ENCODE results near the gene PRKAR2B.
"Not testable (repeated sequence)": the region's sequence is repeated elsewhere in the genome, so short reads cannot be mapped to it uniquely, and the experiment has no call there.

Gene PRKAR2B

GRCh38 chr7:107048783-107049418 is 4.4 kb downstream of the PRKAR2B start:
- Mint-ChIP-seq H3K36me3 (no peaks in the 10 kb centered on the region), H3K4me3 (no peak overlapping the region), H3K9me3 (no peaks in the 10 kb centered on the region), H3K4me1 (peaks cover 15% of the 10 kb centered on the region), H3K27me3 (peaks cover 37% of the 10 kb centered on the region), H3K27ac (no peak overlapping the region)
- no peak for DNase-seq
- CTCF ChIA-PET = interaction anchor here (1.5 kb wide), 1 partner anchor 256 kb away, joined by 3 read pairs; no protein-coding TSS in a partner anchor

GRCh38 chr7:107049480-107049879 is 5.0 kb downstream of the PRKAR2B start:
- no peak for DNase-seq
- H3K27ac Mint-ChIP-seq = no peak overlapping the region
- H3K4me1 Mint-ChIP-seq = peaks cover 12% of the 10 kb centered on the region
- H3K36me3 Mint-ChIP-seq = no peaks in the 10 kb centered on the region
- CTCF ChIA-PET = interaction anchor here (1.5 kb wide), 1 partner anchor 257 kb away, joined by 3 read pairs; no protein-coding TSS in a partner anchor
- H3K4me3 Mint-ChIP-seq = no peak overlapping the region
- peaks cover 37% of the 10 kb centered on the region for H3K27me3 Mint-ChIP-seq
- H3K9me3 Mint-ChIP-seq = no peaks in the 10 kb centered on the region

DNA sequence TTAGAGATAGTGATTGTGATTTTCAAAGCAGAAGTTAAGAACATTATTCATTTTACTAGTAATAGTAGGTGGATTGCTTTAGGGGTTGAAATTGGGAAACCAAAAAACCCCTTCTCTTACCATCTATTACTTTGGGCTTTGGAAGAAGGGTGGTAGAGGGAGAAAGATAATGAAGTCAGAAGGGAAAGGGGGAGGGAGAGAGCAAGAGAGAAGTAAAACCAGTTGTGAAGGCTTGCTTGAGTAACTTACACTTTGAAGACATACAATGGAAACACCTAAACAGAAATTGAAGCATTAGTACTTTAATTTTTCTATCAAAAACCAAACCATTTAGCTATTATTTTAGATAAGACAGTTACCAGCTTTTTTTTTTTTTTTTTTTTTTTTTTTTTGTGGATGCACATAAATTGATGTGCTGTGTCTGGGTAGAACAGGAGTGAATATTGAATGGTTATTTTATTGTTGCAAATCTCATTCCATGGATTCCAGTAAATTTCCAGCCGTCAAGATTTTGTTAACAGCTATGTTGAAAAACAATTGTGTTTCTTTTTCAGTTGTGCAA is 5.5 kb downstream of the PRKAR2B start:
- Mint-ChIP-seq H3K4me3 (no peak overlapping the region), H3K9me3 (no peaks in the 10 kb centered on the region), H3K36me3 (no peaks in the 10 kb centered on the region), H3K27ac (no peak overlapping the region), H3K27me3 (peaks cover 32% of the 10 kb centered on the region), H3K4me1 (peaks cover 12% of the 10 kb centered on the region)
- CTCF ChIA-PET = interaction anchor here (1.0 kb wide), 1 partner anchor 8 kb away, joined by 3 read pairs; no protein-coding TSS in a partner anchor
- DNase-seq = no peak

GRCh38 chr7:107051376-107051775 is 6.9 kb downstream of the PRKAR2B start:
- CTCF ChIA-PET = no interaction called here
- H3K36me3 Mint-ChIP-seq = no peaks in the 10 kb centered on the region
- H3K27ac Mint-ChIP-seq = no peak overlapping the region
- DNase-seq = no peak
- no peak overlapping the region for H3K4me3 Mint-ChIP-seq
- no peaks in the 10 kb centered on the region for H3K9me3 Mint-ChIP-seq
- H3K4me1 Mint-ChIP-seq = peaks cover 3% of the 10 kb centered on the region
- peaks cover 19% of the 10 kb centered on the region for H3K27me3 Mint-ChIP-seq

- H3K4me1 Mint-ChIP-seq, DNase-seq, H3K9me3 Mint-ChIP-seq, H3K36me3 Mint-ChIP-seq, H3K4me3 Mint-ChIP-seq, H3K27ac Mint-ChIP-seq, CTCF ChIA-PET, H3K27me3 Mint-ChIP-seq: not testable (repeated sequence)
Observed at GRCh38 chr7:107054965-107055364, 10.5 kb downstream of the PRKAR2B start.

GRCh38 chr7:107056058-107056457 is 11.6 kb downstream of the PRKAR2B start:
- H3K4me1 Mint-ChIP-seq, DNase-seq, CTCF ChIA-PET, H3K27ac Mint-ChIP-seq, H3K9me3 Mint-ChIP-seq, H3K36me3 Mint-ChIP-seq, H3K4me3 Mint-ChIP-seq, H3K27me3 Mint-ChIP-seq: not testable (repeated sequence)

DNA sequence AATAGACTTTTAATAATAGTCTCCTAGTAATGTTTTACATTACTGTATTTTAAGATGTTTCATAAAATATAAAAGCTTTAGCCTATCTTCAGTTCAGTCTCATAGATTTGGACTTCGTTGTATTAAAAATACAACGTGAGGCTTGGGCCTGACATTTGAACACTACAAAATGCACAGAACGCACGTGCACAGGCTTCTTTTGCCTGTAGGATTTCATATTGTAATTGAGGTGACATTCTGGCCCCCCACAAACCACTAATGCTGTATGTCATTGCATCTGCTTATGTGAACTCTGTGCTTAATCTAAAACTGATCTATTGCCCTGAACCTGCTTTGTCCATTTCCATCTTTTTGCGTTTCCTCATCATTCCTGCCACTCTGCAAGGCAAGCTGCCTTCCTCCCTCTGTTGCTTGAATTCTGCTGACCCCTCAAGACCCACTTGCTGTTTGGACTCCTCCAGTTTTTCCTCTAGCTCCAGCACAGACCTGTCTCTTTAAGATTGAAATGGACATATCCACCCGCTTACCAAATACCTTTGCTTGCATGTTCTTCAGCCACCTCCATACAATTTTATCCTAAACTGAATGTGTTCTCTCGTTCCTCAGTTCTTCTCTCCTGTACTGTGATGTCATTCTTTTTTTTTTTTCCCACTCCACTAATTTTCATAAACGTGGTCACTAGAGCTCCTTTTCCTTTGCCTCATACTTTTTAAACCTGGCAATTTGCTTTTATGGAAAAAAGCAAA is 12.4 kb downstream of the PRKAR2B start:
- Mint-ChIP-seq H3K9me3 (no peaks in the 10 kb centered on the region), H3K27ac (no peak overlapping the region), H3K27me3 (peaks cover 8% of the 10 kb centered on the region), H3K4me3 (no peak overlapping the region), H3K4me1 (no peaks in the 10 kb centered on the region), H3K36me3 (no peaks in the 10 kb centered on the region)
- no peak for DNase-seq
- CTCF ChIA-PET = no interaction called here

DNA sequence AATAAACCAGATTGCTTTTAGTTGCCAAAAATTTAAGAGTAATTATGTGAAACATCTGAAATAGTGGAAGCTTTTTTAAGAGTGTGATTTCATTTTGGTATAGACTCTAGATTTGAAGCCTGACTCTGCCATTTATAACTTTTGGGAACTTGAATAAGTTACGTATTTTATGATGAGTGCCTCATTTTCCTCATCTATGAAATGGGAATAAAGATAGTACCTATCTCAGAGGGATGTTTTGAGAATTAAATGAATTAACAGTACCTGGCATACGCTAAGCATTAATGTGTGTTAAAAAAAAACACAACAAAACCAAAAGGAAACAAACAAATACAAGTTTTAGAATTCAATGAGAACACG is 12.9 kb downstream of the PRKAR2B start:
- H3K27me3 Mint-ChIP-seq = peaks cover 8% of the 10 kb centered on the region
- H3K27ac Mint-ChIP-seq = no peak overlapping the region
- no peaks in the 10 kb centered on the region for H3K4me1 Mint-ChIP-seq
- no peak for DNase-seq
- no peaks in the 10 kb centered on the region for H3K36me3 Mint-ChIP-seq
- no peaks in the 10 kb centered on the region for H3K9me3 Mint-ChIP-seq
- H3K4me3 Mint-ChIP-seq = no peak overlapping the region
- CTCF ChIA-PET = no interaction called here

GRCh38 chr7:107059468-107059867 is 15.0 kb downstream of the PRKAR2B start:
- no peak overlapping the region for H3K27ac Mint-ChIP-seq
- no peak overlapping the region for H3K4me3 Mint-ChIP-seq
- H3K9me3 Mint-ChIP-seq = no peaks in the 10 kb centered on the region
- H3K4me1 Mint-ChIP-seq = no peaks in the 10 kb centered on the region
- peaks cover 12% of the 10 kb centered on the region for H3K27me3 Mint-ChIP-seq
- CTCF ChIA-PET = no interaction called here
- DNase-seq = no peak
- no peaks in the 10 kb centered on the region for H3K36me3 Mint-ChIP-seq

GRCh38 chr7:107063245-107064120 is 19.0 kb downstream of the PRKAR2B start:
- Mint-ChIP-seq H3K4me3 (no peak overlapping the region), H3K27me3 (peaks cover 12% of the 10 kb centered on the region), H3K36me3 (no peaks in the 10 kb centered on the region), H3K4me1 (no peaks in the 10 kb centered on the region), H3K27ac (no peak overlapping the region), H3K9me3 (no peaks in the 10 kb centered on the region)
- no peak for DNase-seq
- CTCF ChIA-PET = no interaction called here

DNA sequence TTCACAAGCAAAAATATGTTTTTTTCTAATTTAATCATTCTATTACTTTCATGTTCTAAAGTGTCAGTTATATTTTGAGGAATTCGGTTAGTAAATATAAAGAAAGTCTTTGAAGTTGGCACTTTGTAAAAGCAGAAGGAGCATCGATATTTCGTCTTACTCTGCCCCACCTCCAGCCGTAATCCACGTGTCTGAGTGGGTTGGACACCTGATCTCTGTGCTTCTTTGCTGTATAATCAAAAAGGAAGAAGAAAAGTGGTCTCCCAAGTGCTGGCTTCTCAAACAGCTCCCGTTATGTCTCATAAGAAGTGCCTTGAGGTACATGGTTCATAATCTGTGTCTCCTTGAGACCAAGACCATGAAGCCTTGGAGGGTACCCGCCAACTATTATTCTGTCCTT is 19.8 kb downstream of the PRKAR2B start:
- Mint-ChIP-seq H3K4me1 (no peaks in the 10 kb centered on the region), H3K9me3 (no peaks in the 10 kb centered on the region), H3K4me3 (no peak overlapping the region), H3K36me3 (no peaks in the 10 kb centered on the region), H3K27ac (no peak overlapping the region), H3K27me3 (peaks cover 15% of the 10 kb centered on the region)
- DNase-seq = no peak
- CTCF ChIA-PET = no interaction called here

DNA sequence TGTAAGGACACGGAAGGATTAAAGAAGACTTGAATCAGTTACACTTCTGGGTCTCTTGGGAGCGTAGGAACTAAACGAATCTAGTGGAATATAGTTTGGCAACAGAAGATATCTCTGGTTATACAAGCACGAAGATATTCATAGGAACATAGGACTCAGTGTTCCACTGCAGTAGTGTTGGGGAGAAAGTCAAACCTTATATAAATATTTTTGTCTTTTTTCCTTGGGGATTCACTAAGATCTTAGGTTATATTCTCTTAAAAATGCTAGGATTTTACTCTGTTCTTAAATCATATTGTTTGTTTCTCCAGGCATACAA is 21.4 kb downstream of the PRKAR2B start:
- Mint-ChIP-seq H3K36me3 (no peaks in the 10 kb centered on the region), H3K9me3 (no peaks in the 10 kb centered on the region), H3K4me1 (no peaks in the 10 kb centered on the region), H3K27ac (no peak overlapping the region), H3K27me3 (peaks cover 15% of the 10 kb centered on the region), H3K4me3 (no peak overlapping the region)
- no peak for DNase-seq
- CTCF ChIA-PET = no interaction called here

GRCh38 chr7:107068156-107068555 is 23.7 kb downstream of the PRKAR2B start:
- CTCF ChIA-PET = no interaction called here
- H3K36me3 Mint-ChIP-seq = no peaks in the 10 kb centered on the region
- H3K4me3 Mint-ChIP-seq = no peak overlapping the region
- no peak overlapping the region for H3K27ac Mint-ChIP-seq
- H3K27me3 Mint-ChIP-seq = peaks cover 11% of the 10 kb centered on the region
- no peaks in the 10 kb centered on the region for H3K4me1 Mint-ChIP-seq
- DNase-seq = no peak
- H3K9me3 Mint-ChIP-seq = no peaks in the 10 kb centered on the region

- H3K9me3 Mint-ChIP-seq = no peaks in the 10 kb centered on the region
- H3K27ac Mint-ChIP-seq = no peak overlapping the region
- peaks cover 7% of the 10 kb centered on the region for H3K27me3 Mint-ChIP-seq
- no peaks in the 10 kb centered on the region for H3K36me3 Mint-ChIP-seq
- CTCF ChIA-PET = no interaction called here
- DNase-seq = no peak
- no peaks in the 10 kb centered on the region for H3K4me1 Mint-ChIP-seq
- H3K4me3 Mint-ChIP-seq = no peak overlapping the region
Observed at GRCh38 chr7:107069457-107069856, 25.0 kb downstream of the PRKAR2B start.
